Measurements from ENCODE around the gene FGF6. TPM values are rescaled to one million over a fixed set of nuclear protein-coding genes. Genes with fewer than 3 reads are reported as not detected.

The FGF6 gene
- total RNA-seq, 1 experiment from 2014 or later, result not detected

- Histone ChIP-seq H3K4me1 (ENCODE audit: control insufficient read depth, insufficient read depth, low read length) (no peaks in the 10 kb centered on the region), H3K9me3 (ENCODE audit: control insufficient read depth, insufficient read depth, low read depth, low read length) (no peaks in the 10 kb centered on the region), H3K27ac (ENCODE audit: low read length) (no peak overlapping the region), H3K4me3 (ENCODE audit: low read depth in 2 of 2, low read length in 2 of 2) (no peak overlapping the region), H3K27me3 (ENCODE audit: control insufficient read depth, insufficient read depth, low read length) (no peaks in the 10 kb centered on the region), H3K36me3 (ENCODE audit: control insufficient read depth, insufficient read depth, low read length) (no peaks in the 10 kb centered on the region; the same call in 1 of the 2 replicates)
- POLR2A ChIA-PET, result no interaction called here
- in situ Hi-C loops (cut with HindIII; ENCODE audit: low pct_unique_long_range_greater_than_20kb, low sequenced_read_pairs) (no loop called here), intact Hi-C loops (cut with micrococcal nuclease; ENCODE audit: unreplicated experiment) (no loop called here)
- DNase-seq (ENCODE audit: low read depth, low spot score), result no peak
- no peak for ATAC-seq
- CTCF ChIA-PET, result no interaction called here
- no peak for TF ChIP-seq SIN3A (IDR thresholded peaks at IDR 0.05; ENCODE audit: borderline replicate concordance, insufficient read depth, low read depth, low read length)
- TF ChIP-seq, protein P1, sequence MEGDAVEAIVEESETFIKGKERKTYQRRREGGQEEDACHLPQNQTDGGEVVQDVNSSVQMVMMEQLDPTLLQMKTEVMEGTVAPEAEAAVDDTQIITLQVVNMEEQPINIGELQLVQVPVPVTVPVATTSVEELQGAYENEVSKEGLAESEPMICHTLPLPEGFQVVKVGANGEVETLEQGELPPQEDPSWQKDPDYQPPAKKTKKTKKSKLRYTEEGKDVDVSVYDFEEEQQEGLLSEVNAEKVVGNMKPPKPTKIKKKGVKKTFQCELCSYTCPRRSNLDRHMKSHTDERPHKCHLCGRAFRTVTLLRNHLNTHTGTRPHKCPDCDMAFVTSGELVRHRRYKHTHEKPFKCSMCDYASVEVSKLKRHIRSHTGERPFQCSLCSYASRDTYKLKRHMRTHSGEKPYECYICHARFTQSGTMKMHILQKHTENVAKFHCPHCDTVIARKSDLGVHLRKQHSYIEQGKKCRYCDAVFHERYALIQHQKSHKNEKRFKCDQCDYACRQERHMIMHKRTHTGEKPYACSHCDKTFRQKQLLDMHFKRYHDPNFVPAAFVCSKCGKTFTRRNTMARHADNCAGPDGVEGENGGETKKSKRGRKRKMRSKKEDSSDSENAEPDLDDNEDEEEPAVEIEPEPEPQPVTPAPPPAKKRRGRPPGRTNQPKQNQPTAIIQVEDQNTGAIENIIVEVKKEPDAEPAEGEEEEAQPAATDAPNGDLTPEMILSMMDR (IDR thresholded peaks at IDR 0.05), result no peak
- TF ChIP-seq, protein P2, sequence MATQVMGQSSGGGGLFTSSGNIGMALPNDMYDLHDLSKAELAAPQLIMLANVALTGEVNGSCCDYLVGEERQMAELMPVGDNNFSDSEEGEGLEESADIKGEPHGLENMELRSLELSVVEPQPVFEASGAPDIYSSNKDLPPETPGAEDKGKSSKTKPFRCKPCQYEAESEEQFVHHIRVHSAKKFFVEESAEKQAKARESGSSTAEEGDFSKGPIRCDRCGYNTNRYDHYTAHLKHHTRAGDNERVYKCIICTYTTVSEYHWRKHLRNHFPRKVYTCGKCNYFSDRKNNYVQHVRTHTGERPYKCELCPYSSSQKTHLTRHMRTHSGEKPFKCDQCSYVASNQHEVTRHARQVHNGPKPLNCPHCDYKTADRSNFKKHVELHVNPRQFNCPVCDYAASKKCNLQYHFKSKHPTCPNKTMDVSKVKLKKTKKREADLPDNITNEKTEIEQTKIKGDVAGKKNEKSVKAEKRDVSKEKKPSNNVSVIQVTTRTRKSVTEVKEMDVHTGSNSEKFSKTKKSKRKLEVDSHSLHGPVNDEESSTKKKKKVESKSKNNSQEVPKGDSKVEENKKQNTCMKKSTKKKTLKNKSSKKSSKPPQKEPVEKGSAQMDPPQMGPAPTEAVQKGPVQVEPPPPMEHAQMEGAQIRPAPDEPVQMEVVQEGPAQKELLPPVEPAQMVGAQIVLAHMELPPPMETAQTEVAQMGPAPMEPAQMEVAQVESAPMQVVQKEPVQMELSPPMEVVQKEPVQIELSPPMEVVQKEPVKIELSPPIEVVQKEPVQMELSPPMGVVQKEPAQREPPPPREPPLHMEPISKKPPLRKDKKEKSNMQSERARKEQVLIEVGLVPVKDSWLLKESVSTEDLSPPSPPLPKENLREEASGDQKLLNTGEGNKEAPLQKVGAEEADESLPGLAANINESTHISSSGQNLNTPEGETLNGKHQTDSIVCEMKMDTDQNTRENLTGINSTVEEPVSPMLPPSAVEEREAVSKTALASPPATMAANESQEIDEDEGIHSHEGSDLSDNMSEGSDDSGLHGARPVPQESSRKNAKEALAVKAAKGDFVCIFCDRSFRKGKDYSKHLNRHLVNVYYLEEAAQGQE (IDR thresholded peaks at IDR 0.05; ENCODE audit: insufficient read depth in 1 of 2, low read depth in 2 of 2, low read length in 1 of 2), result no peak
- TF ChIP-seq POLR2AphosphoS5 (IDR thresholded peaks at IDR 0.05; ENCODE audit: low read depth, low read length), result no peak
- TF ChIP-seq TCF7L2 (IDR thresholded peaks at IDR 0.05; ENCODE audit: low read depth, low read length), result no peak
- no TSS peak for BruUV-seq (replicated peaks)
These were observed 43.9 kb upstream of the FGF6 start for GRCh38 chr12:4489556-4489955.

- DNase-seq (ENCODE audit: low read depth, low spot score) (no peak), ATAC-seq (no peak)
- intact Hi-C loops (cut with micrococcal nuclease; ENCODE audit: unreplicated experiment) (no loop called here), in situ Hi-C loops (cut with HindIII; ENCODE audit: low pct_unique_long_range_greater_than_20kb, low sequenced_read_pairs) (no loop called here)
- Histone ChIP-seq H3K36me3 (ENCODE audit: control insufficient read depth, insufficient read depth, low read length) (no peaks in the 10 kb centered on the region; the same call in 1 of the 2 replicates), H3K4me3 (ENCODE audit: low read depth in 2 of 2, low read length in 2 of 2) (no peak overlapping the region), H3K9me3 (ENCODE audit: control insufficient read depth, insufficient read depth, low read depth, low read length) (no peaks in the 10 kb centered on the region), H3K27ac (ENCODE audit: low read length) (no peak overlapping the region), H3K4me1 (ENCODE audit: control insufficient read depth, insufficient read depth, low read length) (no peaks in the 10 kb centered on the region), H3K27me3 (ENCODE audit: control insufficient read depth, insufficient read depth, low read length) (no peaks in the 10 kb centered on the region)
- POLR2A ChIA-PET, result no interaction called here
- CTCF ChIA-PET, result no interaction called here
- TF ChIP-seq POLR2AphosphoS5 (IDR thresholded peaks at IDR 0.05; ENCODE audit: low read depth, low read length) (no peak), SIN3A (IDR thresholded peaks at IDR 0.05; ENCODE audit: borderline replicate concordance, insufficient read depth, low read depth, low read length) (no peak), TCF7L2 (IDR thresholded peaks at IDR 0.05; ENCODE audit: low read depth, low read length) (no peak)
- TF ChIP-seq, protein P1 (IDR thresholded peaks at IDR 0.05), result no peak
- TF ChIP-seq, protein P2 (IDR thresholded peaks at IDR 0.05; ENCODE audit: insufficient read depth in 1 of 2, low read depth in 2 of 2, low read length in 1 of 2), result no peak
- BruUV-seq (replicated peaks), result no TSS peak
These were observed 41.4 kb upstream of the FGF6 start for GRCh38 chr12:4486980-4487379.
